GM12878 (cell line): ENCODE results near the gene SLC8B1. TPM values are rescaled to one million over a fixed set of nuclear protein-coding genes. Genes with fewer than 3 reads are reported as not detected.

Experiments used
- ATAC-seq: fragments of 200-7000 bp; cut with Tn5 transposase; 3 replicates; pipeline ENCODE4 v1.9.1; 2020; ENCODE audit warnings: mild to moderate bottlenecking, moderate library complexity
- BruUV-seq: library from RNA; stranded (reverse); fragments of 400-500 nt; replicated peaks from 2 replicates; lab custom pipeline; 2021; lab: Mats Ljungman, UMichigan
- CTCF ChIA-PET: fragments of 300-600 bp; sonication (Branson Sonifier 250); formaldehyde crosslinking; extraction: SDS; loops from one replicate; lab custom pipeline; 2021; ENCODE audit warnings: inconsistent platforms; lab: Yijun Ruan, JAX
- POLR2A ChIA-PET: fragments of 350-600 bp; formaldehyde crosslinking; extraction: SDS; loops from one replicate; lab custom pipeline; 2021; ENCODE audit warnings: inconsistent platforms; lab: Charles Lee
- RAD21 ChIA-PET: fragments of 300-600 bp; sonication (Branson Sonifier 250); formaldehyde crosslinking; loops from one replicate; lab custom pipeline; 2023; ENCODE audit warnings: antibody characterized with exemption; ENCODE audit not compliant: unreplicated experiment; lab: Charles Lee
- SMC1A ChIA-PET: fragments of 300-600 bp; sonication (Branson Sonifier 250); formaldehyde crosslinking; loops from one replicate; lab custom pipeline; 2023; ENCODE audit not compliant: unreplicated experiment, uncharacterized antibody; lab: Charles Lee
- DNase-seq: peaks from one replicate; pipeline ENCODE4 v3.0.0-alpha.2; 2011; ENCODE audit warnings: low read depth, low spot score
- FAIRE-seq: peaks from 3 replicates; lab custom pipeline; 2011; peaks lifted over from hg19 to GRCh38; lab: Jason Lieb, UNC
- H2AFZ ChIP-seq: 2 replicates; pipeline ENCODE4 v1.6.0; 2011; ENCODE audit warnings: low read depth, low read length, control low read depth; ENCODE audit not compliant: control insufficient read depth
- H3K27ac ChIP-seq: 2 replicates; pipeline ENCODE4 v1.5.1; 2011; ENCODE audit warnings: control low read depth; ENCODE audit not compliant: control insufficient read depth, insufficient read depth
- H3K27me3 ChIP-seq, 2 experiments: replicated peaks in 1 of 2; 2 replicates each; pipeline versions ENCODE4 v1.6.0 to v1.6.1; 2011; ENCODE audit warnings: low read length in 1 of 2; ENCODE audit not compliant: control insufficient read depth in 2 of 2, insufficient read depth in 2 of 2
- H3K36me3 ChIP-seq, 2 experiments: 2 replicates each; pipeline ENCODE4 v1.5.1; 2011; ENCODE audit warnings: low read length in 1 of 2; ENCODE audit not compliant: control insufficient read depth in 2 of 2, insufficient read depth in 2 of 2
- H3K4me1 ChIP-seq: 2 replicates; pipeline ENCODE4 v1.6.1; 2011; ENCODE audit warnings: mild to moderate bottlenecking, low read length, moderate library complexity, mixed read lengths; ENCODE audit not compliant: control insufficient read depth, insufficient read depth
- H3K4me2 ChIP-seq: 2 replicates; pipeline ENCODE4 v1.6.0; 2011; ENCODE audit warnings: control low read depth; ENCODE audit not compliant: control insufficient read depth, insufficient read depth
- H3K4me3 ChIP-seq: fragments of 200-600 bp; sonication (generic); 2 replicates; pipeline ENCODE4 v1.5.1; 2016
- H3K79me2 ChIP-seq: 2 replicates; pipeline ENCODE4 v1.6.0; 2011; ENCODE audit warnings: low read length; ENCODE audit not compliant: control insufficient read depth, insufficient read depth
- H3K9ac ChIP-seq: 2 replicates; pipeline ENCODE4 v1.8.0; 2011; ENCODE audit warnings: low read length, control low read depth, mixed read lengths; ENCODE audit not compliant: control insufficient read depth, insufficient read depth
- H3K9me3 ChIP-seq: replicated peaks from 3 replicates; pipeline ENCODE4 v1.5.1; 2011; ENCODE audit warnings: mild to moderate bottlenecking, low read length; ENCODE audit not compliant: control insufficient read depth, insufficient read depth
- H4K20me1 ChIP-seq: 2 replicates; pipeline ENCODE4 v1.6.0; 2011; ENCODE audit not compliant: control insufficient read depth, insufficient read depth
- BRCA1 ChIP-seq: IDR thresholded peaks from 2 replicates; pipeline ENCODE4 v1.6.1; 2011; ENCODE audit warnings: low read depth, low read length, improper control_type of control experiment
- CBFB ChIP-seq: IDR thresholded peaks from 2 replicates; pipeline ENCODE4 v1.6.1; 2016; ENCODE audit warnings: antibody characterized with exemption, low read depth
- CREM ChIP-seq: IDR thresholded peaks from 2 replicates; pipeline ENCODE4 v1.6.1; 2014; ENCODE audit warnings: antibody characterized with exemption, low read depth
- ESRRA ChIP-seq: IDR thresholded peaks from 2 replicates; pipeline ENCODE4 v1.6.1; 2012; ENCODE audit warnings: mild to moderate bottlenecking, low read length, improper control_type of control experiment
- FOXK2 ChIP-seq: fragments of 450-650 bp; IDR thresholded peaks from 2 replicates; pipeline ENCODE4 v1.6.1; 2017; ENCODE audit warnings: mild to moderate bottlenecking, moderate library complexity
- IKZF1 ChIP-seq: fragments of 450-650 bp; conservative IDR thresholded peaks from 2 replicates; pipeline ENCODE4 v1.6.1; 2017; ENCODE audit warnings: antibody characterized with exemption, mild to moderate bottlenecking
- NFYA ChIP-seq: IDR thresholded peaks from 2 replicates; pipeline ENCODE4 v1.6.1; 2011; ENCODE audit warnings: low read depth, mild to moderate bottlenecking, low read length, improper control_type of control experiment, borderline replicate concordance
- WGBS: methylation state at CpG from one replicate; pipeline ENCODE4 v1.1.6; 2016; ENCODE audit warnings: low lambda C conversion rate; ENCODE audit not compliant: insufficient replicate concordance, insufficient coverage; ENCODE audit errors: missing lambda C conversion rate; 5-methylcytosine and 5-hydroxymethylcytosine counted together
- in situ Hi-C: fragments of 300-500 bp; cut with MboI; formaldehyde crosslinking; loops from 9 replicates; pipeline ENCODE4 v1.14.3; 2018; ENCODE audit warnings: mixed read lengths
- intact Hi-C: fragments of 100-400 bp; cut with micrococcal nuclease; formaldehyde crosslinking; loops from one replicate; pipeline ENCODE4 v1.14.2; 2022; ENCODE audit not compliant: unreplicated experiment
- polyA plus RNA-seq, 11 experiments: library from polyadenylated mRNA; depleted of rRNA in 4 of 11; unstranded in 6 of 11; stranded (reverse) in 5 of 11; fragments of >200 nt; fragmentation: Nextera tagmentation in 4 of 11; fragmentation: Illumina TruSeq in 1 of 11; extraction: Ambion mirVana in 4 of 11; extraction: Trizol in 1 of 11; gene quantifications; 1 replicate in 1 of 11; 2 replicates in 10 of 11; pipeline versions ENCODE4 v1.2.1 to v1.2.3, GENCODE V29; 2011 to 2016; ENCODE audit warnings: inconsistent platforms in 2 of 11, missing spikeins in 2 of 11, low read depth in 1 of 11
- total RNA-seq, 4 experiments: library from RNA; depleted of rRNA in 3 of 4; stranded (reverse); fragments of >200 nt in 3 of 4; fragmentation: Illumina TruSeq in 1 of 4; extraction: Trizol in 1 of 4; gene quantifications; 2 replicates each; pipeline versions ENCODE4 v1.2.1 to v1.2.3, GENCODE V29; 2013 to 2021
- TF ChIP-seq, protein P1 (sequence below), 3 experiments: IDR thresholded peaks in 2 of 3; conservative IDR thresholded peaks in 1 of 3; 2 replicates each; pipeline ENCODE4 v1.5.1; 2011; ENCODE audit warnings: low read depth in 3 of 3, low read length in 3 of 3, mild to moderate bottlenecking in 3 of 3, control low read depth in 2 of 3, moderate library complexity in 2 of 3, inconsistent platforms in 1 of 3, mixed read lengths in 1 of 3; ENCODE audit not compliant: control insufficient read depth in 2 of 3, insufficient read depth in 1 of 3; ENCODE audit errors: extremely low read depth in 1 of 3
- TF ChIP-seq, protein P2 (sequence below): IDR thresholded peaks from 2 replicates; pipeline ENCODE4 v1.6.1; 2011; ENCODE audit warnings: low read depth, low read length, improper control_type of control experiment, borderline replicate concordance
- TF ChIP-seq, protein P3 (sequence below): fragments of 450-650 bp; formaldehyde crosslinking; IDR thresholded peaks from 2 replicates; pipeline ENCODE4 v1.4.0; 2020; ENCODE audit warnings: mild to moderate bottlenecking, moderate library complexity

SLC8B1 gene
- total and polyA plus RNA-seq, 10 of the 15 experiments (the other 5 are each of a cell fraction or from before 2014, with no cell fraction given): 0.18 to 12.3 (median 6.8) TPM

DNA sequence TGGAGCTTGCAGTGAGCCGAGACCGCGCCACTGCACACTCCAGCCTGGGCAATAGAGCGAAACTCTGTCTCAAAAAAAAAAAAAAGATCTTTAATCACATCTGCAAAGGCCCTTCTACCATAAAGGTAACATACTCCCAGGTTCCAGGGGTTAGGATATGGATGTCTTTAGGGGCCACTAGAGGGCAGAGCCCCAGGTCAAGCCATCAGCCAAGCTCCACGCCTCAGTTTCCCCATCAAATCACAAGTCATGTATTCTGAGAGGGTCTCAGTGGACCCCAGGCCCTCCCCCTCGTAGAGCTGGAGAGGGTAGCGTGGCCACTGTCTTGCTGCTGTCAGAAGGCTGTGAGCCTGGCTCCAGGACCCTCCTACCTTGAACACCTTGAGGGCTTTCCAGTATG is 18.8 kb downstream of the SLC8B1 start:
- DNase-seq (no peak), ATAC-seq (no peak), FAIRE-seq (no peak)
- intact Hi-C loops (loop anchor here (10.0 kb wide), 1 partner anchor 599 kb away; no protein-coding TSS in a partner anchor), in situ Hi-C loops (no loop called here)
- no TSS peak for BruUV-seq
- H3K4me1 ChIP-seq: no peaks in the 10 kb centered on the region
- no peak overlapping the region for H2AFZ ChIP-seq
- H3K4me2 ChIP-seq: no peak overlapping the region
- ChIA-PET POLR2A (interaction anchor here (0.6 to 2.2 kb wide), 3 partner anchors 11 to 121 kb away, joined by 3 to 6 read pairs (median 3); no protein-coding TSS in a partner anchor), SMC1A (interaction anchor here (1.3 kb wide), 1 partner anchor 107 kb away, joined by 3 read pairs; no protein-coding TSS in a partner anchor), CTCF (interaction anchor here (0.6 to 2.0 kb wide), 2 partner anchors 95 to 109 kb away, joined by 3 to 6 read pairs; no protein-coding TSS in a partner anchor), RAD21 (no interaction called here)
- no peak overlapping the region for H3K4me3 ChIP-seq
- no peak overlapping the region for H3K27ac ChIP-seq
- H3K27me3 ChIP-seq: no peaks in the 10 kb centered on the region
- peaks cover 0 to 2% of the 10 kb centered on the region in 2 experiments for H3K36me3 ChIP-seq
- WGBS: 81% methylated on average over 7 of the region's 7 CpGs
- no peak overlapping the region for H3K9ac ChIP-seq
- H4K20me1 ChIP-seq: no peaks in the 10 kb centered on the region
- H3K79me2 ChIP-seq: no peaks in the 10 kb centered on the region
- TF ChIP-seq, protein P1, sequence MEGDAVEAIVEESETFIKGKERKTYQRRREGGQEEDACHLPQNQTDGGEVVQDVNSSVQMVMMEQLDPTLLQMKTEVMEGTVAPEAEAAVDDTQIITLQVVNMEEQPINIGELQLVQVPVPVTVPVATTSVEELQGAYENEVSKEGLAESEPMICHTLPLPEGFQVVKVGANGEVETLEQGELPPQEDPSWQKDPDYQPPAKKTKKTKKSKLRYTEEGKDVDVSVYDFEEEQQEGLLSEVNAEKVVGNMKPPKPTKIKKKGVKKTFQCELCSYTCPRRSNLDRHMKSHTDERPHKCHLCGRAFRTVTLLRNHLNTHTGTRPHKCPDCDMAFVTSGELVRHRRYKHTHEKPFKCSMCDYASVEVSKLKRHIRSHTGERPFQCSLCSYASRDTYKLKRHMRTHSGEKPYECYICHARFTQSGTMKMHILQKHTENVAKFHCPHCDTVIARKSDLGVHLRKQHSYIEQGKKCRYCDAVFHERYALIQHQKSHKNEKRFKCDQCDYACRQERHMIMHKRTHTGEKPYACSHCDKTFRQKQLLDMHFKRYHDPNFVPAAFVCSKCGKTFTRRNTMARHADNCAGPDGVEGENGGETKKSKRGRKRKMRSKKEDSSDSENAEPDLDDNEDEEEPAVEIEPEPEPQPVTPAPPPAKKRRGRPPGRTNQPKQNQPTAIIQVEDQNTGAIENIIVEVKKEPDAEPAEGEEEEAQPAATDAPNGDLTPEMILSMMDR (IDR thresholded peaks at IDR 0.05 in 2 of 3, conservative IDR thresholded peaks at IDR 0.05 in 1 of 3; ENCODE audit: control insufficient read depth in 2 of 3, extremely low read depth in 1 of 3, insufficient read depth in 1 of 3, low read depth in 3 of 3, low read length in 3 of 3): peak in 2 of 3 experiments; percentile 6 to 14; a peak in 1 of 6 replicates
- no peak for TF ChIP-seq CREM
- H3K9me3 ChIP-seq: no peaks in the 10 kb centered on the region

DNA sequence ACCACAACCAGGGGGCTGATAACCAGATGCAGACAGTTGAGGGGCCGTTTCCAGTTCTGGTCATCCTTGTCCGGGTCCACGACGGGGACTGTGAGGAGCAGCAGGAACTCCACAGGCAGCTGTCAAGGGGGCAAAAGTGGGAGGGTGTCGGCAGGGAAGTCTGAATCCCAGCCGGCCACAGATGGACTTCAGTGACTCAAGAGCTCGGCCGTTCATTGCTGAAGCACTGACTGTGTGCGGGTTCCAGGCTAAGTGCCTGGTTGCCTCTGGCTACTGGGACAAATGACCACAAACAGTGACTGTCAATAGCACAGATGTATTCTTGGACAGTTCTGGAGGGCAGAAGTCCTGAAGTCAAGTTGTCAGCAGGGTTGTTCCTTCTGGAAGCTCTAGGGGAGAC is 19.6 kb downstream of the SLC8B1 start:
- RAD21 ChIA-PET: no interaction called here
- no peaks in the 10 kb centered on the region for H3K79me2 ChIP-seq
- TF ChIP-seq IKZF1 (no peak), NFYA (no peak), BRCA1 (no peak), ESRRA (no peak), CBFB (no peak), FOXK2 (no peak)
- TF ChIP-seq, protein P2, sequence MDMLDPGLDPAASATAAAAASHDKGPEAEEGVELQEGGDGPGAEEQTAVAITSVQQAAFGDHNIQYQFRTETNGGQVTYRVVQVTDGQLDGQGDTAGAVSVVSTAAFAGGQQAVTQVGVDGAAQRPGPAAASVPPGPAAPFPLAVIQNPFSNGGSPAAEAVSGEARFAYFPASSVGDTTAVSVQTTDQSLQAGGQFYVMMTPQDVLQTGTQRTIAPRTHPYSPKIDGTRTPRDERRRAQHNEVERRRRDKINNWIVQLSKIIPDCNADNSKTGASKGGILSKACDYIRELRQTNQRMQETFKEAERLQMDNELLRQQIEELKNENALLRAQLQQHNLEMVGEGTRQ: no peak
- TF ChIP-seq, protein P3, sequence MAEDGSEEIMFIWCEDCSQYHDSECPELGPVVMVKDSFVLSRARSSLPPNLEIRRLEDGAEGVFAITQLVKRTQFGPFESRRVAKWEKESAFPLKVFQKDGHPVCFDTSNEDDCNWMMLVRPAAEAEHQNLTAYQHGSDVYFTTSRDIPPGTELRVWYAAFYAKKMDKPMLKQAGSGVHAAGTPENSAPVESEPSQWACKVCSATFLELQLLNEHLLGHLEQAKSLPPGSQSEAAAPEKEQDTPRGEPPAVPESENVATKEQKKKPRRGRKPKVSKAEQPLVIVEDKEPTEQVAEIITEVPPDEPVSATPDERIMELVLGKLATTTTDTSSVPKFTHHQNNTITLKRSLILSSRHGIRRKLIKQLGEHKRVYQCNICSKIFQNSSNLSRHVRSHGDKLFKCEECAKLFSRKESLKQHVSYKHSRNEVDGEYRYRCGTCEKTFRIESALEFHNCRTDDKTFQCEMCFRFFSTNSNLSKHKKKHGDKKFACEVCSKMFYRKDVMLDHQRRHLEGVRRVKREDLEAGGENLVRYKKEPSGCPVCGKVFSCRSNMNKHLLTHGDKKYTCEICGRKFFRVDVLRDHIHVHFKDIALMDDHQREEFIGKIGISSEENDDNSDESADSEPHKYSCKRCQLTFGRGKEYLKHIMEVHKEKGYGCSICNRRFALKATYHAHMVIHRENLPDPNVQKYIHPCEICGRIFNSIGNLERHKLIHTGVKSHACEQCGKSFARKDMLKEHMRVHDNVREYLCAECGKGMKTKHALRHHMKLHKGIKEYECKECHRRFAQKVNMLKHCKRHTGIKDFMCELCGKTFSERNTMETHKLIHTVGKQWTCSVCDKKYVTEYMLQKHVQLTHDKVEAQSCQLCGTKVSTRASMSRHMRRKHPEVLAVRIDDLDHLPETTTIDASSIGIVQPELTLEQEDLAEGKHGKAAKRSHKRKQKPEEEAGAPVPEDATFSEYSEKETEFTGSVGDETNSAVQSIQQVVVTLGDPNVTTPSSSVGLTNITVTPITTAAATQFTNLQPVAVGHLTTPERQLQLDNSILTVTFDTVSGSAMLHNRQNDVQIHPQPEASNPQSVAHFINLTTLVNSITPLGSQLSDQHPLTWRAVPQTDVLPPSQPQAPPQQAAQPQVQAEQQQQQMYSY (CRISPR knock-in tag): no peak

More for the DNA sequence above, 19.6 kb downstream of the SLC8B1 start:
- no peak overlapping the region for H3K4me3 ChIP-seq
- no peak for ATAC-seq
- 80% methylated on average over 9 of the region's 9 CpGs for WGBS
- CTCF ChIA-PET: interaction anchor here (1.0 to 2.0 kb wide), 3 partner anchors 107 to 147 kb away, joined by 3 to 6 read pairs (median 4); partner anchors contain the start of gene SDSL
- H2AFZ ChIP-seq: no peak overlapping the region
- in situ Hi-C loops: no loop called here
- DNase-seq: no peak
- FAIRE-seq: no peak
- intact Hi-C loops: loop anchor here (10.0 kb wide), 1 partner anchor 599 kb away; no protein-coding TSS in a partner anchor
- H3K4me2 ChIP-seq: no peak overlapping the region
- no peaks in the 10 kb centered on the region for H3K4me1 ChIP-seq
- no peak overlapping the region for H3K9ac ChIP-seq
- no peaks in the 10 kb centered on the region for H3K27me3 ChIP-seq
- H3K36me3 ChIP-seq: peaks cover 0 to 2% of the 10 kb centered on the region in 2 experiments
- POLR2A ChIA-PET: interaction anchor here (0.6 to 2.2 kb wide), 3 partner anchors 11 to 120 kb away, joined by 3 to 6 read pairs (median 3); no protein-coding TSS in a partner anchor
- no peak overlapping the region for H3K27ac ChIP-seq
- SMC1A ChIA-PET: interaction anchor here (0.9 to 1.3 kb wide), 2 partner anchors 10 to 107 kb away, joined by 3 read pairs; no protein-coding TSS in a partner anchor
- BruUV-seq: no TSS peak
- no peaks in the 10 kb centered on the region for H3K9me3 ChIP-seq
- no peaks in the 10 kb centered on the region for H4K20me1 ChIP-seq
